ENCODE results near the gene ANKRD44.

Gene ANKRD44

GRCh38 chr2:197236159-197236558 lies 74.4 kb downstream of the ANKRD44 start:
- DNase-seq, result no peak

GRCh38 chr2:197235711-197236110 lies 74.9 kb downstream of the ANKRD44 start:
- DNase-seq, result no peak

- DNase-seq, result no peak
Measured at GRCh38 chr2:197234671-197235191, 75.8 kb downstream of the ANKRD44 start.

- DNase-seq, result no peak
Measured at GRCh38 chr2:197233473-197233872, 77.1 kb downstream of the ANKRD44 start.

GRCh38 chr2:197232010-197232409 lies 78.6 kb downstream of the ANKRD44 start:
- no peak for DNase-seq

GRCh38 chr2:197229509-197230443 lies 80.8 kb downstream of the ANKRD44 start:
- DNase-seq, result no peak

GRCh38 chr2:197223451-197223850 lies 87.1 kb downstream of the ANKRD44 start:
- no peak for DNase-seq

GRCh38 chr2:197219636-197220035 lies 90.9 kb downstream of the ANKRD44 start:
- no peak for DNase-seq

- DNase-seq, result no peak
Measured at GRCh38 chr2:197217541-197217940, 93.0 kb downstream of the ANKRD44 start.

- DNase-seq, result no peak
Measured at GRCh38 chr2:197216361-197216979, 94.1 kb downstream of the ANKRD44 start.

- no peak for DNase-seq
Measured at GRCh38 chr2:197215748-197216360, 94.7 kb downstream of the ANKRD44 start.

- peak; percentile 28 for DNase-seq
Measured at GRCh38 chr2:197212344-197213262, 98.0 kb downstream of the ANKRD44 start.

GRCh38 chr2:197211881-197212342 lies 98.7 kb downstream of the ANKRD44 start:
- no peak for DNase-seq

- DNase-seq, result no peak
Measured at GRCh38 chr2:197210430-197210829, 100.2 kb downstream of the ANKRD44 start.

- no peak for DNase-seq
Measured at GRCh38 chr2:197209742-197210408, 100.7 kb downstream of the ANKRD44 start.

GRCh38 chr2:197209246-197209645 lies 101.3 kb downstream of the ANKRD44 start:
- no peak for DNase-seq

- no peak for DNase-seq
Measured at GRCh38 chr2:197208841-197209240, 101.7 kb downstream of the ANKRD44 start.

- DNase-seq, result no peak
Measured at GRCh38 chr2:197208024-197208423, 102.6 kb downstream of the ANKRD44 start.

- no peak for DNase-seq
Measured at GRCh38 chr2:197207598-197207997, 103.0 kb downstream of the ANKRD44 start.

GRCh38 chr2:197207106-197207505 lies 103.5 kb downstream of the ANKRD44 start:
- no peak for DNase-seq

- DNase-seq, result no peak
Measured at GRCh38 chr2:197205585-197206215, 104.9 kb downstream of the ANKRD44 start.

Measured in KG1 (cell line).